Upper lobe of left lung (tissue), 4 donors: ENCODE data around the gene TM4SF4.

Experiments used
- CTCF ChIP-seq, 6 experiments: fragments of 450-650 bp in 4 of 6; fragments of 200-600 bp in 2 of 6; sonication (generic) in 2 of 6; IDR thresholded peaks; one replicate each; pipeline ENCODE4 v1.5.1; 2016 to 2019; ENCODE audit warnings: antibody characterized with exemption in 6 of 6
- POLR2A ChIP-seq, 4 donors: fragments of 450-650 bp; IDR thresholded peaks; one replicate each; pipeline ENCODE4 v1.5.1; 2016 to 2017; ENCODE audit warnings: antibody characterized with exemption in 4 of 4, mild to moderate bottlenecking in 2 of 4
- POLR2AphosphoS5 ChIP-seq, 2 donors: sonication (generic); formaldehyde crosslinking; IDR thresholded peaks; one replicate each; pipeline ENCODE4 v1.5.1; 2017; ENCODE audit warnings: antibody characterized with exemption in 2 of 2

GRCh38 chr3:149502438-149502837, 27.9 kb downstream of the TM4SF4 start:
- TF ChIP-seq CTCF (IDR thresholded peaks at IDR 0.05) (no peak), POLR2A (IDR thresholded peaks at IDR 0.05) (no peak), POLR2AphosphoS5 (IDR thresholded peaks at IDR 0.05) (no peak)
